GM21526 (cell line): ENCODE measurements around the gene NDUFC2.
"Not testable (repeated sequence)": the region's sequence is repeated elsewhere in the genome, so short reads cannot be mapped to it uniquely, and the experiment has no call there.

Experiments used
- ATAC-seq: cut with Tn5 transposase; IDR thresholded peaks from one replicate; pipeline ENCODE4 v1.9.1; 2021; ENCODE audit warnings: moderate library complexity; ENCODE audit not compliant: unreplicated experiment, low FRiP score

NDUFC2 gene

GRCh38 chr11:78036313-78036712 is 43.3 kb downstream of the NDUFC2 start:
- ATAC-seq = no peak

GRCh38 chr11:78034623-78035022 is 45.0 kb downstream of the NDUFC2 start:
- ATAC-seq = no peak

- ATAC-seq = no peak
Measured at GRCh38 chr11:78033040-78033439, 46.6 kb downstream of the NDUFC2 start.

GRCh38 chr11:78032090-78032489 is 47.6 kb downstream of the NDUFC2 start:
- ATAC-seq = no peak

- no peak for ATAC-seq
Measured at GRCh38 chr11:78031629-78032028, 48.0 kb downstream of the NDUFC2 start.

DNA sequence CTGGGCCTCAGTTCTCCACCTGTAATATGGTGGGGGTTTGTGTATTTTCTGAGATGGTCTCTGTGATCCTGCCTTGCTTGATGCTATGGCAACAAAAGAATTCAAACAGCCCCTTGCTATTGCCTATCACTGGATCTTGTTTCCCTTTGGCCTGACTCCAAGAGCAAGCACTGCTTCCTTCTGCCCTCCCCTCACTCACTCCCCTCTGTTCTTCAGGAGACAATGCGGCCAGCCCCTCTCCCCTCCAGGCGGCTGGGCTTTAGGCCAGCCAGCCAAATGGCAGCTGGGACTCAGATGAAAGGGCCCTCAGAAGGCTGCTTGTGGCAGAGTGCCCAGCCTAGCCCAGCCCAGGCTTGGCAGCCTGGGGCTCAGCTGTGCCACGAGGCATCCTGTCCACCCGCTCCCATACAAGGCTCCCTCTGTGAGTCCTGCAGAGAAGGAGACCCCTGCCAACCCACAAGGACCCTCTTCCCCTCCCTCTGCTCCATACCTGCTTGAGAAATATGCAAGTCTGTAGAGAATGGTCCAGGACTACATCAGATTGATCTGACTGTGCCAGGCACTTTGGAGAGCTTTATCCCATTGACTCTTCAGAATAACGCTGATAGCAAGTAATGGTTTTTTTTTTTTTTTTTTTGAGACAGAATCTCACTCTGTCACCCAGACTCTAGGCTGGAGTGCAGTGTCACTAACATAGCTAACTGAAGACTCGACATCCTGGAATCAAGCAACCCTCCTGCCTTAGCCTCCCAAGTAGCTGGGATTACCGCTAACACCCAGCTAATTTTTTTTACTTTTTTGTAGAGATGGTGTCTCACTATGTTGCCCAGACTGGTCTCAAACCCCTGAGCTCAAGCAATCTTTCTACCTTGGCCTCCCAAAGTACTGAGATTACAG is 49.0 kb downstream of the NDUFC2 start:
- no peak for ATAC-seq

DNA sequence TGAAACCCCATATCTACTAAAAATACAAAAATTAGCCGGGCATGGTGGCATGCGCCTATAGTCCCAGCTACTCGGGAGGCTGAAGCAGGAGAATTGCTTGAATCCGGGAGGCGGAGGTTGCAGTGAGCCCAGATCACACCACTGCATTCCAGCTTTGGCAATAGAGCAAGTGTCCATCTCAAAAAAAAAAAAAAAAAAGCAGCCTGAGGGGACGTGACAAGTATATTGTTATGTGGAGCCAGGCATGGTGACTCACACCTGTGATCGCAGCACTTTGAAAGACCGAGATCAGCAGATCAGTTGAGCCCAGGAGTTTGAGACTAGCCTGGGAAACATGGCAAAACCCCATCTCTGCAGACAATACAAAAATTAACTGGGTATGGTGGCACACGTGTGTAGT is 51.2 kb downstream of the NDUFC2 start:
- not testable (repeated sequence) for ATAC-seq

- no peak for ATAC-seq
Measured at GRCh38 chr11:78027759-78028158, 51.9 kb downstream of the NDUFC2 start.

GRCh38 chr11:78025378-78025777 is 54.3 kb downstream of the NDUFC2 start:
- no peak for ATAC-seq

- ATAC-seq = no peak
Measured at GRCh38 chr11:78023426-78023825, 56.2 kb downstream of the NDUFC2 start.

DNA sequence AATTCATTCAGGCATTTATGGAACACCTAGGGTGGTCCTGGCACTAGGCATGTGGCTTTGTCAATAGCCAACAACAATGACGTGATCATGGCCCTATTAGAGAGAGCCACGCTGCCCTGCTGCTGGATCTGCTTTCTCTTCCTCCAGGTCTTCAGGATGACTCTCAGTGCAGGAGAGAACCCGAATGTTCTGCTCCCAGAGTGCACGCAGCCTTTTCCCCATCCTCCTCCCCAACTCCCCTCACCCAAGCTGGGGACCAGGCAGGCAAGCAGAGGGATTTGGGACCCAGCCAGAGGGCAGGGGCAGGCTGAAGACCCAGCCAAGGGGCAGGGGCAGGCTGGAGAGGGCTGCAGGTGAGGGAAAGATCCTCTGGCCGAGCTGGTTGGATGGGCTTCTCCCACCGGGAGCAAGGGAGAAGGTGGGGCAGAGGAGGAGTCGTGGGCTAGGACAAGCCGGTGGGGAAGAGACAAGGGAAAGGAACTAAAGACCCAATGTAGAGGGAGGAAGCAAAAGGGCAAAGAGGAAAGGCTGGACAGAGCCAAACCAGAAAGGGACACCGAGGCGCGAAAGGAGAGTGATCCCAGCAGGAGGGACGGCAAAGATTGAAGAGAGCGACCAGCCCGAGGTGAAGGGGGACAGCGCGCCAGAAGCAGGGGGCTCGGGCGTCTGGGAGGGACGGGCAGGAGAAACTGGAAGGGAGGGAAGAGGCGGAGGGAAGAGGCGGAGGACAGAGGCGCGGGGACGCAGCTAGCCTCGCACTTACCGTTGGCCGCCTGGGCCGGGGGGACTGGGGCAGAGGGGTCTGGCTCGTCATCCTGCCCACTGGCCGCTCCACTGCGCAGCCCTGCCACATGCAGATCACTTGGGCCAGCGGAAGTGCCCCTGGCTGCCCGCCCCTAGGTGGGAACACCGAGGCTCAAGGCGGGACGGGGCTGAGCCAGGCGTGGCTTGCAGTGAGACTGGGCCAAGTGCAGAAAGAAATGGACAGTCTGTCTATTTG is 57.0 kb downstream of the NDUFC2 start, which contains the start of gene KCTD14:
KCTD14 (minus strand) TSS at position 880 of the 1,000 bp plus-strand sequence; CDS start at position 853, 27 bp downstream.
- no peak for ATAC-seq

- no peak for ATAC-seq
Measured at GRCh38 chr11:78021611-78022010, 58.1 kb downstream of the NDUFC2 start.

GRCh38 chr11:78020246-78020645 is 59.4 kb downstream of the NDUFC2 start:
- ATAC-seq = no peak

GRCh38 chr11:78019808-78020207 is 59.9 kb downstream of the NDUFC2 start:
- no peak for ATAC-seq
